Hindlimb muscle (tissue), 1 donor: ENCODE measurements around the gene PIEZO1. TPM values are rescaled to one million over a fixed set of nuclear protein-coding genes. Genes with fewer than 3 reads are reported as not detected.
A peak's percentile ranks its signal among the peaks of the same experiment; 100 is the strongest.
"Not testable (repeated sequence)": the region's sequence is repeated elsewhere in the genome, so short reads cannot be mapped to it uniquely, and the experiment has no call there.

Experiments used
- DNase-seq: peaks from one replicate; pipeline ENCODE4 v3.0.0-alpha.2; 2013
- polyA plus RNA-seq: library from polyadenylated mRNA; unstranded; fragments of 120-200 nt; gene quantifications from one replicate; pipeline ENCODE4 v1.2.1, GENCODE V29; 2013; ENCODE audit not compliant: insufficient read length

PIEZO1 gene
- polyA plus RNA-seq, 1 donor: 71.1 TPM

- DNase-seq: peak; percentile 66
Observed at GRCh38 chr16:88686439-88687253, 98.4 kb downstream of the PIEZO1 start, which contains the start of gene SNAI3. SNAI3 (minus strand) TSS chr16:88686507; CDS start chr16:88686406, 101 bp downstream.

DNA sequence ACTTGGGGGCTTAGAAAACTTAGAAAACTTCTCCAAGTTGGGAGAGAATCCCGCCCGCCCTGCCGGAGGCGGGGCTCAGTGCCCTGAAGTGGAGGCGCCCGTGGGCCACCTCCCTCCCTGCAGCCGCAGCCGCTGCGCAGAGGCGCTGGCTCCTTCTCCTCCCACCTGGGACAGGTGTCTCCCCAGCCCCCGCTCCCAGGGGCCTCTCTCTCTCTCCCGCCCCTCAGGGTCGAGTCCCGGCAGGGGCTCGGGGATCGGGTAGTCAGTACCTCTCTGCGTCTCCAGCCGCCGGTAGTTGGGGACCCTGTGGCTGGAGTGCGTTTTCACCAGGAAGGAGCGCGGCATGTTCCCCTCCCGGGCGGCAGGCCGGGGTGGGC lies 99.0 kb downstream of the PIEZO1 start:
- DNase-seq: no peak

DNA sequence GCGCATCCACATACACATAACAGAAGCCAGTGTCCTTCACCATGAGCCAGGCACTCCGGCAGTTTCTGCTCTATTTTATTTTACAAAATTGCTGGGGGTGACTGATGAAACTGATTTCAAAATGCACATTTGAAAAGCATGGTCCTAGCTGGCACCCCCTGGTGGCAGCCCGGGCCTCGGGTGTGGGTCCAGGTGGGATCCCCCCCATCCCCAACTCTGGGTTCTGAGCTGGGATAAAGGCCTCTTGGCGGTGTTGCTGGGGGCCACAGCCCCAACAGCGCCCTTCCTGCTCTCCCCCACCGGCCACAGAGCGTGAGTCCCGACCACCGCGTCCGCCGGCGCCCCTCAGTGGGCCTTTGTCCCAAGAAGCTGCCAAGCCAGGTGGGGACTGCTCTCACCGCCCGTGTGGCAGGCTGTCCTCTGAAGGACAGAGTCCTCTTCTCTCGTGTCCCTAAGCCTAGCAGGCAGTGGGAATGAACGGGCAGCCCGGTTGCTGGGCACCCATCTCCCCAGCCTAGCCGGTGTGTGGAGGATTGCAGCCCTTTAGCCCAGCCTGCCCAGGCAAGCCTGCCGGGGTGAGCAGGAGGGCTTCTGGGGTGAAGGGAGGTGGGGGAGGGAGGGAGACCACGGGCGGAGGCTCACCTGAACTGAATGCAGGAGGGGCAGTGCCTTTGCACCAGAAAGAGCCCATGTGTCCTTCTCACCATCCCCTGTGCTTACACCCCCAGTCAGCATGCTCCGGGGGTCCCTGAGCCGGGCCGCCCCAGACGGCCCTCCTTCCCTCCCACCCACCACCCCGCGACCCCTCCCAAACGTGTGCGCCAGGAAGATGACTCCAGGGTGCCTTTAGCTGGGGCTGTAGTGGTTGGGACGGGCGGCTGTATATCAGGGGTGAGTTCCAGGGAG lies 99.6 kb downstream of the PIEZO1 start:
- no peak for DNase-seq

GRCh38 chr16:88684569-88685155 lies 100.4 kb downstream of the PIEZO1 start:
- no peak for DNase-seq

GRCh38 chr16:88681709-88682451 lies 103.1 kb downstream of the PIEZO1 start:
- DNase-seq: no peak

GRCh38 chr16:88681084-88681680 lies 103.8 kb downstream of the PIEZO1 start:
- DNase-seq: no peak

DNA sequence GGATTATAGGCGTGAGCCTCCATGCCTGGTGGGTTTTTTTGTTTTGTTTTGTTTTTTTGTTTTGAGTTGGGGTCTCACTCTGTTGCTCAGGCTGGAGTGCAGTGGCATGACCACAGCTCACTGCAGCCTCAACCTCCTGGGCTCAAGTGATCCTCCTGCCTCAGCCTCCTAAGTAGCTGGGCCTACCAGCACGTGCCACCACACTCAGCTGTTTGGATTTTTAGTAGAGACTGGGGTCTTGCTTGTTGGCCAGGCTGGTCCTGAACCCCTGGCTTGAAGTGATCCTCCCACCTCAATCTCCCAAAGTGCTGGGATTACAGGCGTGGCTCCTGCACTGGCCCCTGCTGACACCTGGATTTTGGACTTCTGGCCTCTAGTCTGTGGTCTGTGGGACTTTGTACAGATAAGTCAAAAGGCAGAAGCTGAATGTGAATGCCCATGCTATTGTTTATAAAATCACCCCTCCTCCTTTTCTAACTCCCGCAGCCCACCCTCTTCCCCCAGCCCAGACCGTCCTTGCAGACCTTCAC lies 104.4 kb downstream of the PIEZO1 start:
- no peak for DNase-seq

DNA sequence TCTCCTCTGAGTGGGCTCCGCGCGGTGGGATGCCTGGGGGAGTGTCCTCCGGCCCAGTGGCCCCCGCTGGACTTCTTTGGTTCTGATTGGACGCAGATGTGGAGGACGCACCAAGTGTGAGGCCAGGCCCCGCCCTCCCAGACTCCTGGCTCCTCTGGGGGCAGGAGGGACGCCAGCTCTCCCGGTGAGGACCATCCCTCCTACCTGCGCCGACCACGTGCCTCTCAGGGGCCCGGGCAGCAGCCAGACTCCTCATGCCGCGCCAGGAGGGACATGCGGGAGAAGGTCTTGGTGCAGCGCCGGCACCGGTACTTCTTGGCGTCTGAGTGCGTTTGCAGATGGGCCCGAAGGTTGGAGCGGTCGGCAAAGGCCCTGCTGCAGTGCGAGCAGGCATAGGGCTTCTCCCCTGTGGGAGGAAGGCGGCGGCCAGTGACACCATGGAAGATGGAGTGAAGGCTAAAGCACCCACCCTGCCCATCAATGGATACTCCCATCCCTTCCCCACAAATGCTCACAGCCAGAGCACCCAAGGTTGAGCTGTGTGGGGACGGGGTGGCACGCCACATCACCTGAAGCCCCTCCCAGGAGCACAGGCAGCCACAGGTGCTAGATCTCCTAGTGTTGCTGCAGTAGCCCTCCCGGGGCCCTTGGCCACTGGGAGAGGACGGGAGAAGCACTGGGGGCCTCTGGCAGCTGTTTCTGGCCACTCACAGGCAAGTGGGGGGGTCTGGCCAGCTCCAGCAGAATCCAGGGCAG lies 106.6 kb downstream of the PIEZO1 start:
- no peak for DNase-seq

DNA sequence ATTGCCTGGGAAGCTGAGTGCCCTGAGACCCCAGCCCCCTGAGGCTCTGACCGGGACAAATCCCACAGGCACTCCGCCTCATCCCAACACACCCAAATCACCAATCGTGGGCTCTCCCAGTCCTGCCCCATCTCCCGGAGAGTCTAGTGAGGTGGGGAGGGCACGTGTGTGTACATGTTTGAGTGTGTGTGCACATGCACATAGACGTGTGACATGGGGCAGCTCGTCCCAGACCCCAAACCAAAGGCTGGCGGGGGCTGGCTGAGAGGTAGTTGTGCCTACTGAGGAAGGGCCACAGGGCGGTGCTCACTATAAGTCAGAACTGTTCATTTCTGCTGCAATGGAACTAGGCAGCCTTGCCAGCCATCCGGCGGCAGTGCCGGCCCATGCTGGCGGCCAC lies 107.3 kb downstream of the PIEZO1 start:
- DNase-seq: no peak

- no peak for DNase-seq
Observed at GRCh38 chr16:88676502-88677242, 108.3 kb downstream of the PIEZO1 start.

DNA sequence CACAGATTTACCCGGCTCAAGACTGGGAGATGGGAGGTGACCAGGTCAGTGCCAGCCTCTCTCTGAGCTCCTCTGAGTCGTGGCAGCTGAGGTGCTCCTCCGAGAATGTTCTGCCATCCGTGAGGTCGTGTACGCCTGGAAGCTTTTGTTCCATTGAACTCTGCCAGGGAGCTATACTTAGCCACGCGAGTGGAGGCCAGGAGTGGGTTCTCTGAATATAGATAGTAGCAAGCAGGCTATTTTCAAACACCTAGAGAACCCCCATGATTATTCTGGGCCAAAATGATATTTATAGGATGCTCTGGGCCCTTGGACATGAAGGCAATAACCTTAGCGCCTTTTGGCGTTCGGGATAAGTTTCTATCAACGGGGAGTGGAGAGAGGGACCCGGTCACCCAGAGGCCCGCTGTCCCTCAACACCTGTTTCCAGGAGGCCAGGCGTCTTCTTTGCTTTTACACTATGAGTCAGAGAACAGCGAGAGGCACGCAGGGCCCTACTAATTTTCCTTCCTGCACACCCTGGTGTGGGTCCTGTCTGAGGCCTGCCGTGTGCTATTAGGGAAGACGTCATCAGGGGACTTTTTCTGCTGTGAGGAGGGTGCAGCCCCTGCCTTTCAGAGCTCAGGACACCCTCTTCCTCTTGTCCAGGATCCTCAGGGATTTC lies 111.2 kb downstream of the PIEZO1 start:
- DNase-seq: no peak

DNA sequence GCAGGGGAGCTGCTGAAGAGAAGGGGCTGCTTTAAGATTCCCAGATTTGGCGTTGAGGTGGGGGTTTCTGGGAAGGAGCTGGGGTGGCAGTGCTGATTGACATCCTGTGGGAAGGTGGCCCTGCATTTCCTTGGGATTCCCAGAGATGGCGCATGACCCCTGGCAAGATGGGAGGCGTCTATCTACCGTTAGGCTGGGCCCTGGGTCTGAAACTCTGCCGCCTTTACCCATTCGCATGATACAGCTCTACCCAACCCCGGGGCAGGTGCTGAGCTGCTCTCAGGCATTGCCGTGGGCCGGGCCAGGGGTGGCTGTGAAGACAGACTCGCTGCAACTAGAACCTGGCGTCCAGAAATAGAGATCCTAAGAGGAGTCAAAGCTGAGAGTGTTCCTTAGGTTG lies 112.2 kb downstream of the PIEZO1 start:
- DNase-seq: no peak

GRCh38 chr16:88671806-88672205 lies 113.2 kb downstream of the PIEZO1 start:
- no peak for DNase-seq

GRCh38 chr16:88669980-88670379 lies 115.0 kb downstream of the PIEZO1 start:
- no peak for DNase-seq

DNA sequence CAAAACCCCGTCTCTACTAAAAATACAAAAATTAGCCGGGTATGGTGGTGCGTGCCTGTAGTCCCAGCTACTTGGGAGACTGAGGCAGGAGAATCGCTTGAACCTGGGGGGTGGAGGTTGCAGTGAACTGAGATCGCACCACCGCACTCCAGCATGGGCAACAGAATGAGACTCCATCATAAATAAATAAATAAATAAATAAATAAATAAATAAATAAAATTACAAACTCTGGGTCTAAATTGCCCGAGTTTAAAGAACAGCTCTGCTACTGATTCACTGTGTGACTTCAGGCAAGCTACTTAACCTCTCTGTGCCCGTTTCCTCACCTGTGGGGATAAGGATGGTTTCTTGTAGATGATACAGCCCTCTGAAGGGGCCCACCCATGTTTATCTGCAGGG lies 115.5 kb downstream of the PIEZO1 start:
- not testable (repeated sequence) for DNase-seq

- no peak for DNase-seq
Observed at GRCh38 chr16:88667461-88667860, 117.6 kb downstream of the PIEZO1 start.

GRCh38 chr16:88665570-88665969 lies 119.5 kb downstream of the PIEZO1 start:
- DNase-seq: no peak
